HG02885 (cell line): ENCODE data around the gene DNAJB8.

Experiments
- ATAC-seq: cut with Tn5 transposase; IDR thresholded peaks from one replicate; pipeline ENCODE4 v1.9.1; 2021; ENCODE audit warnings: mild to moderate bottlenecking; ENCODE audit not compliant: unreplicated experiment, poor library complexity

The DNAJB8 gene

GRCh38 chr3:128466840-128467541 lies at the start of gene DNAJB8:
Gene DNAJB8 (minus strand): TSS chr3:128466890. CDS start chr3:128463245, 3,645 bp downstream.
- no peak for ATAC-seq

DNA sequence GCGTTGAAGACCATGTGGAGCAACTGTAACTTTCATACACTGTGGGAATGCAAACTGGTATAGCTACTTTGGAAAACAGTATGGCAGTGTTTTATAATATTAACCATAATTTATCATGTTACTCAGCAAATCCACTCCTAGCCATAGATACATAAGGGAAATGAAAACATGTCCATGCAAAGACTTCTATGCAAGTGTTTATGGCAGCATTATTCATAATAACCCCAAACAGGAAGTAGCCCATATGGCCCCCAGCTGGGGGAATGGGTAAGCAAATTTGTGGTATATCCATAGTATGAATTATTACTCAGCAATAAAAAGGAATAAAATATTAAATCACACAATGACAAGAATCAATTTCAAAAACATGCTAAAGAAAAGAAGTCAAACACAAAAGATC lies 49.3 kb upstream of the DNAJB8 start:
- no peak for ATAC-seq

DNA sequence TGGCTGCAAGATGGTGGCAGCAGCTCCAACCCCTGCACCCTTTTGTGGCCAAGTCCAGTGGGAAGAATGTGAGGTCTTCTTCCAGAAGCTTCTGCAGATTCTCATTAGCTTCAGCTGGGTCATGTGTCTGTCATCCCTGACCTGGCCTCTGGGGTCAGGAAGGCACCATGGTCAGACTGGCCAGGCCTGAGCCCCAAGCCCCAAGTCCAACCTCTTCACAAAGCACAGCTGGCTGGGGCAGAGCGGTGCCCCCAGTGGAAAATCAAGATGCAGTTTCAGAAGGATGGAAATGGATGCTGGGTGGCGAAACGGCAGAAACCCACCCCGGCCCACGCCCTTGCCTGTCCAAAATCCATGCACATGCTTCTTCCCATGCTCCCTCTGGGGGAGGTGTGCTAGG lies 42.2 kb upstream of the DNAJB8 start:
- no peak for ATAC-seq

GRCh38 chr3:128506754-128507153 lies 40.1 kb upstream of the DNAJB8 start:
- ATAC-seq = no peak

GRCh38 chr3:128505771-128506170 lies 39.1 kb upstream of the DNAJB8 start:
- no peak for ATAC-seq

DNA sequence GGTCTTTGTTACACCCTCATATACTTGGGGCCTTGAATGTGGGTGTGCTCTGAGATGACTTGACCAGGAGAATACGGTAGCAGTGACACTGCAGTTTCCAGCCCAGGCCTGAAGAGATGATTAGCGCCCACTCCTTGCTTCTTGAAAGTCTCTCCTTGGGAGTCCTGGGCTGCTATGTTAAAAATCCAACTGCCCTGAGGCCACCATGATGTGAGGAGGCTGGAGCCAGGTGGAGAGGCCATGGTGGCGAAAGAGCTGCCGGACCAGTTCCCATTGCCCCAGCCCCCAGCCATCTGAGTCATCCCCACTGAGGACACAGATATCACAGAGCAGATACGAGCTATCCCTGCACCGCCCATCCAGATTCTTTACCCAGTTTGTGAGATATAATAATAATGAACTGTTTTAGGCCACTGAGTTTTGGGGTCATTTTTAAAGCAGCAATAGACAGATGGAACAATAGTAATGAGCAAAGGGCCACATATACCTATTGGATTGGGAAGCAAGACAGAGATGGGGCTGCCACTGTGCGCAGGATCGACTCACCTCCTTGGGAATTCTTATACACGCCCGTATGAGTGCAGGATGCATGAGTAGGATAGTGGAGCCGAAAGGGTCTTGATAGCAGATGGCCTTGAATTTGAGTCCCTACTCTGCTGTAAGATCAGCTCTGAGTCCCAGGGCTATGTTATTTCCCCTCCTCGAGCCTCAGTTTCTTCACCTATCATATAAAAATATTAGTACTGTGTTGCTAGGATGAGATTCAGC lies 38.5 kb upstream of the DNAJB8 start:
- no peak for ATAC-seq

GRCh38 chr3:128504533-128504915 lies 37.8 kb upstream of the DNAJB8 start:
- no peak for ATAC-seq

- no peak for ATAC-seq
These were observed 37.3 kb upstream of the DNAJB8 start for GRCh38 chr3:128503751-128504532.

GRCh38 chr3:128503164-128503651 lies 36.5 kb upstream of the DNAJB8 start:
- no peak for ATAC-seq

GRCh38 chr3:128502712-128503111 lies 36.0 kb upstream of the DNAJB8 start:
- ATAC-seq = no peak

DNA sequence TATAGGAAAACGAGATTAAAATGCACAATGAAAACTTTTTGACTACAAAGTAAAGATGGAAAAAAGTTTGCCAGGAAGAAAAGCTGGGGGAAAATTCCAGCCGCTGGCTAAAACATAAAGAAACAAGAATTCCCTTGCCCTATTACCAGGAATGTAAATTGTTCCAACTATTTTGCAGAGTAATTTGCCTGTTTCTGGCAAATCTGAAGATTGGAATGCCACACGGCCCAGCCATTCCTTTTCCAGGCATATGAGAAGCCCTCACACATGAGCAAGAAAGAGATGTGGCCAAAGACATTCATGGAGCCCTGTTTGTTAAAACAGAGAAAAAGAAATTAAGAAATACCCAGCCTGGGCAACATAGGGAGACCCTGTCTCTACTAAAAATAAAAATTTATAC lies 34.7 kb upstream of the DNAJB8 start:
- ATAC-seq = no peak

DNA sequence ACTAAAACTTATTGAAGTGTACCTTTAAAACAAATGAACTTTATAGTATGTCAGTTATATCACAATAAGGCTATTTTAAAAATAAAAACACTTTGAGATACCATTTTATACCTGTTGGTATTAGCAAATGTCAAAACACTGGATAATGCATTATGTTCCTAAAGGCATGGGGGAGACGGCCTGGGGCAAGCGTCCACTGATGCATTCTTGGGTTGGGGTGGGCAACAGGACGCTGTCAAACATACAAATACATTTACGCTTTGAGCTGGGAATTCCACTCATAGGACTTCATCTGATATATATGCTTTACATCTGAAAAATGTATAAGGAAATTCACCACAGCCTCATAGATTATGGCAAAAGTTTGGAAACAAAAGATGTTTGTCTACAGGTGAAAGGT lies 33.9 kb upstream of the DNAJB8 start:
- ATAC-seq = no peak

DNA sequence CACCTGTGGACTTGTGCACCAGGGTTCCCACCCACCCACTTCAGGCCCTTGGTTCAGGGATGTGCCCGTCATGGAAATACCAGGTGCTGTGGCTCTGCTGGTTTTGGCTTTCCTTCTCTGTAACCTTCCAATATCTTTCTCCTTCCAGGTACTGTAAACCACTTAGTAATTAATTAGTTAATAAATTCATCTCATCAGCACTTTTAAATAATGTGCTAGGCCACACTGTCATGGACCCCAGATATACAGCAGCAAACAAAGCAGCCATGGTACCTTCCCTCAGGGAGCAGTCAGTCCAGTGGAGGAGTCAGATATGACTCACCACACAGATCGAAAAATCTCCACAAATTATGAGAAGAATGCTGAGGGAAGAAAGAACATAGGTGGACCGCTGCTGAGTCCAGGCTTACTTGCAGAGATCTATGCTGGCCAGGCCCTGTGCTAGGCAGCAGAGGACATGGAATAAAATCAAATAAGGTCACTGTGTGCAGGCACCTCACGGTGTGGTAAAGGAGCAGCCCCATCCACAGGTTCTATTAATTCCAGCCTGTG lies 33.1 kb upstream of the DNAJB8 start:
- ATAC-seq = no peak

DNA sequence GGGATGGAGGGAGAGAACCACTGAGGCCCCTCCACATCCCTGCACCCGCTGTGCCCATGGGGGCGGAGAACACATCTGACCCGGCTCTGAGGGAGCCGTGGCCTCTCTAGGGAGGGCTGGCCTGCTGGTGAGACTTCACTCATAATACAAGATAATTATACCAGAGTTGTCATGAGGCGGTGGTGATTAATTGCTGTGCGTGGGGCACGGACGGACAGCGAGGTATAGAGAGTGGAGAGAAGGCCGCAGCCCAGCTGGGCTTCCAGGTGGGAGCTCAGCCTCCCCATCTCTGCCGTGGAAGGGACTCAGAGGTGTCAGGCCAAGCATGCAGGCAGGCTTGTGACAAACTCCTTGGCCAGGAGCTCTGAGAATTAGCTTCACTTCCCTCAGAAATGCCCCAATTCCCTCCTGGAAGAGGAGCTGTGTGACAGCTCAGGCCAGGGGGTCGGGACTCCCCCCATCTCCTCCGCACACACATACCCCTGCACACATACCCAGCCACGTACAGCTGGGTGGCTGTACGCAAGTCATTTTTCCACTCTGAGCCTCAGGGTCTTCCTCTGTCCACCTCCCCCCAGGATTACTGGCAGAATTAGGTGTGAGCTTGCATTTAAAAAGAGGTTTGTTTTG lies 32.3 kb upstream of the DNAJB8 start:
- no peak for ATAC-seq

DNA sequence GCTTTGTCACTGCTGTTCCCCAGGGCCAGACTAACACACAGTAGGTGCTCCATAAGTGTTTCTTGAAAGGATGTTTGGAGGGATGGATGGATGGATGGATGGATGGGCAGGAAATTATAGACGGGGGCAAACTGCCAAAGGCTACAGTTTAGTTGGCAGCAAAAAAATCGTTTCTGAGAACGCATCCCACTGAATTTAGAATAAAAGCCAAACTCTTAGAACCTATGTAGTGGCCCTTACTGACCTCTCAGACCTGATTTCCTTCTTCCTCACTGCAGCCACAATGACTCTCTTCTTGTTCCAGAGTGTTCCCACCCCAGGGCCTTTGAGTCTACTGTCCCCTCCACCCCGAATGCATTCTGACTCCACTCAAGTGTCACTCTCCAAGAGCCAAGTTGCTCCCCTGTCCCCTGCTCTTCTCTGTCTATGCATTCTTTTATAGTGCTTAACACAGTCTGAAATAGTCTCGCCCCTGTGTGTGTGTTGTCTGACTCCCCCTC lies 31.5 kb upstream of the DNAJB8 start:
- ATAC-seq = no peak

GRCh38 chr3:128497305-128498126 lies 30.8 kb upstream of the DNAJB8 start:
- ATAC-seq = no peak

DNA sequence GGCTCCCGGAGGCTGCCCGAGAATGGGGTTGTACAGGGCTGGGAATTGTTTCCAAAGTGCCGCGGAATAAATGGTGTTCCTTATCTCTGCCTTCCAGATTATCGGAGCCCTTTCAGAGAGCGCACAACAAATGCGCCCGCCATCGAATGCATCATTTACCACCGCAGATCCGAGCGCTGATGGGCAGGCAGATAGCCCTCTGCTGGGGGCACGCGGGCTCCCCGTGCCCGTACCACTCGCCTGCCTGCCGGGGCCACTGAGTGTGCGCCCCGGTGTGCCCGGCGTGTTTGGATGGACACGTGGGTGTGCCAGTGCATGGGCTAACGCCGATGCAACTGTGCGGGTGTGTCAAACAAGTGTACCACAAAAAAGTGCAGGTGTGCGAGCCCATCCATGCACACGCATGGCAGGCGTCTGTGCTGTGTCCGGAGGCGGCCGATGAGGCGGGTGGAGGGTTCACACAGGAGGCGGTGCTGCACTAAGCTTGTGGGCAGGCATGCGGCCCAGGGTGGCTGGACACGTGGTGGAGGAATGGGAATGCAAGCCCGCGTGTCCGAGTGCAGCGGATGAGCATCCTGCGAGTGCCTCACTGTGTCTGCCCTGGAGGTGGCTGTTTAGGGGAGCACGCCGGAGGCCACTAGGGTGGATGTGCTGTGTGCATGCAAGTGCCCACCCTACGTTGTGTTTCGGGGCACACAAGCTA lies 30.1 kb upstream of the DNAJB8 start:
- no peak for ATAC-seq

GRCh38 chr3:128496019-128496601 lies 29.4 kb upstream of the DNAJB8 start:
- no peak for ATAC-seq
